IPS-18c (cell line): ENCODE results near the gene ZNF414.

Experiments used
- H3K4me3 ChIP-seq: 2 replicates; pipeline ENCODE4 v1.7.0; 2013; ENCODE audit warnings: low read depth, mild to moderate bottlenecking, low read length, moderate library complexity; ENCODE audit not compliant: insufficient read depth
- H3K9me3 ChIP-seq: one replicate; pipeline ENCODE4 v1.6.1; 2013; ENCODE audit warnings: mild to moderate bottlenecking, low read length, moderate library complexity; ENCODE audit not compliant: control insufficient read depth, insufficient read depth

ZNF414 gene

DNA sequence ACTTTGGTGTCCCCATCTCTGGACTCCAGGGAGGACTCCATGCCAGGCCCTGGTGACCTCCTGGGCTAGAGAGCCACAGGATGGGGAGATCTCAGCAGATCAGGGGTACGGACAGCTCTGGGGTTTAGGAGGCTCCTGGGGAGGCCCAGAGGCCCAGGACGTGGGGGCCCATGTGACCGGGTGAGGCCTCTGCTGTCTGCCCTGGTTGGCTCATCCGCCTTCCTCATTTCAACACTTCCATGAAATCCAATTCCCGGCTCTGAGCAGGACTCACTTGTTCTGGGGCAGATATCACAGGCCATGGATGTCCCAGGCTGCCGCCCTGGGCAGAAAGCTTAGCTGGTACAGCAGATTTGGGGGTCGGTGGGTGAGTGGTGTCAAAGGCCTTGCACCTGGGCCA, 10.5 kb downstream of the ZNF414 start:
- H3K4me3 ChIP-seq: no peak overlapping the region

DNA sequence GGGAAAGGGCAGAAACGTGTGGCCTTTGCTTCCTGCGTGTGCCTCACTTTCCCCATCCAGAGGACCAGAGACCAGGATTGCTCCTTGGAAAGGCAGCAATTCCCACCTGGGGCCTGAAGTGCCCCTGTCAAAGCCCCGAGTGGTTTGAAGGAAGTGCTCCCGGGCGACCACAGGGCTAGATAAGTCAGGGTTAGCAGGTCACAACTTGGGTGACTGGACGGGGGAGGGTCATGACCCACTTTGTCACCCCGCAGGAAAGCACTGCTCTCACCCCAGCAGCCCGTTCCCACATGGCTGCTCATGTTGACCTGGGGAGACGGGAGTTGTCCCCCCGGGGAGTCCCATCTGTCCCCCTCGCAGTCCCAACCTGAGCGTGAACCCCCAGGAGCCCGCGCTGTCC, 12.0 kb downstream of the ZNF414 start:
- H3K4me3 ChIP-seq: no peak overlapping the region
- no peaks in the 10 kb centered on the region for H3K9me3 ChIP-seq

More for the DNA sequence above, 10.5 kb downstream of the ZNF414 start:
- no peaks in the 10 kb centered on the region for H3K9me3 ChIP-seq

DNA sequence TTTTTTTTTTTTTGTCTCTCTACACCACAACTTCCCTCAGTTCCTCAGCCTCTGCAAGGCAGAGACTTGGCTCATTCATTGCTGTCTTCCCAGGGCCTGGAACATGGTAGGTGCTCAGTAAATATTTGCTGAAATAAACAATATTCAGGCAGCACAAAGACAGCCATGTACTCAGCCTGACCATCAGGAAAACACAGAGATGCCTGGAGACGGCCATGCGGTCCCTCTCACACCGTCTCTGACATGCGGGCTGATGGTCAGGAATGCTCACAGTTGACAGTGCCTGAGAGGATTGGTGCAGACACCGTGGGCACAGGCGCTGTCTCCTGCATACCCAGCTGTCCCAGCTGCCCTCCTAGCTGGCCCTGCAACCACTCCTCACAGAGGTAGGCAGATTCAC, 12.5 kb downstream of the ZNF414 start:
- Histone ChIP-seq H3K4me3 (no peak overlapping the region), H3K9me3 (no peaks in the 10 kb centered on the region)

DNA sequence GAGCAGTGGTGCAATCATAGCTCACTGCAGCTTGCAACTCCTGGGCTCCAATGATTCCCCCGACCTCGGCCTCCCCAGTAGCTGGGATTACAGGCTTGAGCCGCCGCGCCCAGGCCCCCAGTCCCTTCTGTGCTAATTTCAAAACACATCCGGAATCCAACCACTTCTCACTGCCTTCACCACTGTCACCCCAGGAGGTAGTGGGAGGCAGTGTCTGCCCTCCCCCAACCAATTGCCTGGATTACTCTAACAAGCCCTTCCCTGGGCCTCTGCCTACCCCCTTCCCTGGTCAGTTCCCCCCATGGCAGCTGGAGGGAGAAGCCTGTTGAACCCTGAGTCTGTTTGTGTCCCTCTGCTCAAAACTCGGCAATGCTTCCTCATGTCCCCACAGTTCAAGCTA, 13.8 kb downstream of the ZNF414 start:
- no peaks in the 10 kb centered on the region for H3K9me3 ChIP-seq
- H3K4me3 ChIP-seq: no peak overlapping the region

DNA sequence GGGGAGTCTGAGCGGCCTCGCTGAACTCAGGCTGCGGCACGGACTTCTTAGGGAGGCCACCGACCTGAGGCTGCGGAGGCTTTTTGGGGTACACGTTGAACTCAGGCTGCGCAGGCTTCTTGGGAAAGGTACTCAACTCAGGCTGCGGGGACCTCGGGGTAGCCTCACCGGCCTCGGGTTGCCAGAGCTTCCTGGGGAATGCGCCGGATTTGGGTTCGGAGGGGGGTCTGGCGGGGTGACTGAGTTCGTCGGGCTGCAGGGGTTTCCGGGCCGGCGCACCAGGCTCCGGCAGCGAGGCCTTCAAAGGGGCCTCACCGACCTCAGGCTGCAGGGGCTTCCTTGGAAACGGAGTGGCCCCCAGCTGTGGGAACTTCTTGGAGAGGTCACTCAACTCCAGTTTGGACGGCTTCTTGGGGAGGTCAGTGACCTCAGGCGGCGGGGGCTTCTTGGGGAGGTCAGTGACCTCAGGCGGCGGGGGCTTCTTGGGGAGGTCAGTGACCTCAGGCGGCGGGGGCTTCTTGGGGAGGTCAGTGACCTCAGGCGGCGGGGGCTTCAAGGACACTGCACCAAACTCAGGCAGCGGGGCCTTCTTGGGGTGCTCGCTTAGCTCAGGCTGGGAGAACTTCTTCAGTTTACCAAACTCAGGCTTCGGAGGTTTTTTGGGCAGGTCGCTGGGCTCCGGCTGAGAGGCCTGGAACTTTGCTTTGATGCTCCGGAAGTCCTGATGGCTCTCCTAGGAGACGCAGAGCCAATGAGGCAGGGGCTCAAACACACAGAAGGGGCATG, 14.7 kb downstream of the ZNF414 start:
- Histone ChIP-seq H3K4me3 (no peak overlapping the region), H3K9me3 (no peaks in the 10 kb centered on the region)

DNA sequence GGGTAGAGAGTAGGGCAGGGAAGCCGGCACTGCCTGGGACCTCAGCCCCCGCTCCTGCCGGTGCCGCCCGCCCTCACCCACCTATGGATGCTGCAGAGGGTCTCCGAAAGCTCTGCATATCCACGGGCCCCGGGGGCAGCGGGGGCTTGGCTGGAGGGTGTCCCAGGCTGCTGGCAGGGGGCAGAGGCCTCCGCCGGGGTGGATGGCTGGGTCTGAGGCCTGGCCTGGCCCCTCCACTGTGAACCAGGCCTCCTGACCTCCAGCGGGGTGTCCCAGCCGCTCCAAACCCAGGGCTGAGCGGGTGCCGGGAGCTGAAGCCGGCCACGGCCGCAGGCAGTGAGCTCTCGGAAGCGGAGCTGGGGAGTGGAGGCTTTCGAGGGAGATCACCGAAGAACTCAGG, 15.7 kb downstream of the ZNF414 start:
- no peaks in the 10 kb centered on the region for H3K9me3 ChIP-seq
- H3K4me3 ChIP-seq: no peak overlapping the region

DNA sequence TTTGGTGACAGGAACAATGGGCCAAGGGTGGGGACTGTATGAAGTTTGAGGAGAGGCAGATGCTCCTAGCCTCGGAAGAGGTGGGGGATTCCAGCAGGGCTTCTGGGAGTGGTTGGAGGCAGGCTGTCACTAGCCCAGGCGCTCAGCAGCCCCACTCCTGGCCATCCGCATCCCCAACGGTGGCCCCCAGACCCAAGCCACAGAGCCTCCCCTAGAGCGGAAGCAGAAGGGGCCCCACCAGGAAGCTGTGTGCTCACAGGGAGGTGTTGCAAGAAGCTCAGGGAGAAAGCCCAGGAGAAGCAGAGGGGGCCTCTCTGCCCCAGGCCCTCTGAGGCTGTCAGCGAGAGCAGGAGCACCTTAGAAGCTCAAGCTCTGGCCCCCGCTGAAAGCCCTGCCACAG, 19.8 kb downstream of the ZNF414 start:
- Histone ChIP-seq H3K9me3 (no peaks in the 10 kb centered on the region), H3K4me3 (no peak overlapping the region)

DNA sequence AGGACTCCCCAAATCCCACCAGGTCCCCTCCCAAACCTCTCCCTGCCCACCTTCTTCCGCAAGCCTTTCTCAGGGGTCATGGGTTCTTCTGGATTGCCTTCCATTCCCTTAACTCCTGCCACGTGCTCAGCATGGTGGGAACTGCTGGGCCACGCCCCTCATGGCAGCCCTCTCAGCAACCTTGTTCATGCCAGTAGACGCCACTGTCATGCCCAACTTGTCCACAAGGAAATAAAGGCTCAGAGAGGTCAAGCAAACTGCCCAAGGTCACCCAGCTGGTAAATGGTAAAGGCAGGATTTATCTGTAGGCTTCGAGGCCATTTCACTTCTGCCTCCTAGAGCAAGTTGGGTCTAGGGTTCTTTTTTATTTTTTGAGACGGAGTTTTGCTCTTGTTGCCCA, 22.4 kb downstream of the ZNF414 start:
- no peaks in the 10 kb centered on the region for H3K9me3 ChIP-seq
- H3K4me3 ChIP-seq: no peak overlapping the region

DNA sequence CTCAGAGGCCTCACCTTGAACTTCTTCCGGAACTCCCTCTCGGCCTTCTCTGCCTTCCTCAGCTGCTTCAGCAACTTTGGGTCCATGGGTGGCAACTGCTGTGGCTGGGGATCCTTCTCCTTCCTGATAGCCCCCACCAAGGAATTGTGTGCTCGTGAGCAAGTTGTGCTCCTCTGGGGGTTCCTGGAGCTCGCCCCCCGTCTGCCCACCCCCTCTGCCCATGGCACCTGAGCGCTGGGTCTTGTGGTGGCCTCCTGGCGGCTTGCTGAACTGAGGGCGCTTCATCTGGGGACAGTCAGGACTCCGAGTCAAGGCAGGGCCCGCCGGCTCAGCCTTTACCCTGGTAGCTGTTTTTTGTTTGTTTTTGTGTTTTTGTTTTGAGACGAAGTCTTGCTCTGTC, 23.1 kb downstream of the ZNF414 start:
- H3K9me3 ChIP-seq: no peaks in the 10 kb centered on the region

DNA sequence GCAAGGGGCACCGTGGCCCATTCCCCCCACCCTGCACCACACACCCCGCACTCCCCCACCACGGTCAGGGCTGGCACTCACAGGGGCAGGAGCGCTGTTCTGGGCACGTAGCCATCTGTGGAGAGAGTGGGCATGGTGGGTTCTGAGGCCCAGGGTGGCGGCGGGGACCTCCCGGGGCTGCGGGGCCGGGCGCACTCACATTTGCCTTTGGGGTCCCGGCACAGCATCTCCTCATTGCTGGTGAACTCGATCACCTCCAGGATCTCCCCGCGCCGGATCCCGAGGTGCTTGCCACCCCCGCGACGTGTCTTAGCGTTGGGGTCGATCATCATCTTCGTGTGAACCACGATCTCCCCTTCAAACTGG, 23.6 kb downstream of the ZNF414 start:
- Histone ChIP-seq H3K9me3 (no peaks in the 10 kb centered on the region), H3K4me3 (no peak overlapping the region)

More for the DNA sequence above, 23.1 kb downstream of the ZNF414 start:
- H3K4me3 ChIP-seq: no peak overlapping the region

DNA sequence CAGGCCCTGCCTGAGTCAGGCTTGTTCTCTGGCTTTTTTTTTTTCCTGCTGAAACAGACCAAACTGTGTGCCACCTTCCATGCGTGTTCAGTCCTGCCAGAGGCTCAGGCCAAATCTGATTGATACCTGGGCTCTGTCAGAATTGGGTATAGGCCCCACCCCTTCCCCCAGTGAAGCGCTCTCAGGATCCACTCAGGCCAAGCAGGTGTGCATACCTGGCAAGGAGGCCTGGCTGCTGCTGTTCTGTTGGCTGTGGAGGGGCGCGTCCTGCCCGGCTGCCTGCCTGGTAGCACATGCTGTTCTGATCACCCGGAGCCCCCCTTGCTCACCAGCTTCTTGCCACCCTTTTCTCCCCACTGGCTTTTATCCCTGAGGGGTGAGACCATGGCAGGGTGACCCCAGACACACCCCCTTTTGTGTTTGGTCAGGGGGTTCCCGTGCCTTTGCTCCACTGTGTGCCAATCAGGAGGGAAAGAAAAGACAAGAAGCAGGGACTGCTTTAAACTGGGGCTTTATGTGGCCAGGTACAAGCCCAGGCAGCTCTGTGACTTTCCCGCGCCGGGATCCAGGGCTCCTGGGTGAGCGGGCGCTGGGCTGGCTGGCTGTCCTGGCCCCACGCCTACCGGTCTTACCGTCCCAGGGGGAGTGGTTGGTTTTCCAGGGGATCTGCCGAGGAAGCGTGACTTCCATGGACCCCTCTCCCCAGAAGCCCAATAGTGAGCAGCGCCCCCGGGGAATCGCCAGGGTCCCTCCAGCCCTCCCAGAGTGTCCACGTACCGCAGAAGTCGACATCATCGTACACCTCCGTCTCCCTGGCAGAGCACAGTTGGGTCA, 24.2 kb downstream of the ZNF414 start:
- no peak overlapping the region for H3K4me3 ChIP-seq
- H3K9me3 ChIP-seq: no peaks in the 10 kb centered on the region

DNA sequence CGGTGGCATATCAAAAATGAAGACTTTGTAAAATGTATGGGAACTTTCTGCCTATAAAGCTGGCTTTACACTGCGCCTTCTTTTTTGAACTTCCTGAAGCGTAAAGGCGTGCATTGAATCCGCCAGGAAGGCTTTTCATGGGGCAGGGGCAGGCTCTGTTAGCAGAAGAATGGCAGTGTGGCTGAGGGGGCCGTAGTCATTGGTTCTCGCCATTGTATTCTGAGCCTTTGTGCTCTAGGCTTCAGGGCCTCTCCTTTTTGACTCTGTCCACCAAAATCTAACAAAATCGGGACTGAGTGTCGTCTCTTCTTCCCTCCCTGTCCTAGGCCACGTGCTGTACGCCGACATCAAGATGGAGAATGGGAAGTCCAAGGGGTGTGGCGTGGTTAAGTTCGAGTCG, 25.6 kb downstream of the ZNF414 start:
- H3K9me3 ChIP-seq: no peaks in the 10 kb centered on the region
- H3K4me3 ChIP-seq: no peak overlapping the region

DNA sequence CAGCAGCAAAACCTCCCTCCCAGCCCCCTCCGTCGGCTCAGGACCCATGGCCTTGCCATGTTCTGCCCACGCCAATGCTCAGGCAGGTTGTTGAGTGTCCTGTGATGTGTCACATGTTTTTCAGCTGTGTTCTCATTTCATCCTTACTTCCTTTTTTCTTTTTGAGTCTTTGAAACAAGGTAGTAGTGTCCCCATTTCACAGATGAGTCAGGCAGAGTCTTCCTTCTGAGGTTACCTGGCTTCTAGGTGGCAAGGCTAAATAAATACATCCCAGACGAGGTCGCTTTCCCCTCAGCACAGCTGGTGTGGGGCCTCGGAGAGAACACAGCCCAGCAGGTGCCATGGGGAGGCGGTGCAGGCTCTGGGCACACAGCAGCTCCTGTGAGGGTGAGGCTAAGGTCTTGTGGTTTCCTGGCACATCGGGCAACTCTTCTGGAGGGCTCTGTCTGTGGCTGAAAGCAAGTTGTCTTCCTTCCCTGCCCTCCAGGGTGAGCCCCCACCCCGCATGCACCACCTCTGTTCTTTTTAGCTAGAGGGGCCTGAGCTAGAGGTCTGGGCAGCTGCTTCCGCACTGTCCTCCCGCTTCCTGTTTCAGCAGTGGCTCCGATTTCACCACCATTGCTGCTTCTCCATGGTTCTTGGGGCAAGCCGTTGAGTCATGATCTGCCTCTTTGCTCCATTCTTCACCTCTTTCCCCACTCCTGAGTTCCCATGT, 26.7 kb downstream of the ZNF414 start:
- no peaks in the 10 kb centered on the region for H3K9me3 ChIP-seq
- no peak overlapping the region for H3K4me3 ChIP-seq

DNA sequence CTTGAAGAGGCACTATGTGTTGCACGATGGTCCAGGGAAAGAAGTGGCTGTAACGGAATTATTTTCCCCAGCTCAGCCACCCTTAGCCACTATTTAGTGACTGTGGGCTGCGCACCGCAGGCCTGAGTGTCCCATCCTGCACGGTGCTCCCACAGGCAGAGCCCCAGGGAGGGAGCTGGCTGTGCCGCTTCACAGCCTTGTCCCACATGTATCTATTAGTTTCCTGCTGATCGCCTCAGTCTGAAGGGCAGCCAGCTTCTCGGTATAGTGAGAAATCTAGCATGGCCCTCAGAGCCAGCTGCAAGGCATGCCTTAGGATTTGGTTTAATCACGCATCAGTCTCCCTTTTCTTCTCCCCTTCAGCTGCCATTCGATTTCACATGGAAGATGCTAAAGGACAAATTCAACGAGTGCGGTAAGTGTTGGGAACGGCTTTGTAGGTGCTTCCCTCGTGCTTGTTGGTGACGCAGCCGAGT, 27.3 kb downstream of the ZNF414 start:
- H3K4me3 ChIP-seq: no peak overlapping the region
- no peaks in the 10 kb centered on the region for H3K9me3 ChIP-seq

DNA sequence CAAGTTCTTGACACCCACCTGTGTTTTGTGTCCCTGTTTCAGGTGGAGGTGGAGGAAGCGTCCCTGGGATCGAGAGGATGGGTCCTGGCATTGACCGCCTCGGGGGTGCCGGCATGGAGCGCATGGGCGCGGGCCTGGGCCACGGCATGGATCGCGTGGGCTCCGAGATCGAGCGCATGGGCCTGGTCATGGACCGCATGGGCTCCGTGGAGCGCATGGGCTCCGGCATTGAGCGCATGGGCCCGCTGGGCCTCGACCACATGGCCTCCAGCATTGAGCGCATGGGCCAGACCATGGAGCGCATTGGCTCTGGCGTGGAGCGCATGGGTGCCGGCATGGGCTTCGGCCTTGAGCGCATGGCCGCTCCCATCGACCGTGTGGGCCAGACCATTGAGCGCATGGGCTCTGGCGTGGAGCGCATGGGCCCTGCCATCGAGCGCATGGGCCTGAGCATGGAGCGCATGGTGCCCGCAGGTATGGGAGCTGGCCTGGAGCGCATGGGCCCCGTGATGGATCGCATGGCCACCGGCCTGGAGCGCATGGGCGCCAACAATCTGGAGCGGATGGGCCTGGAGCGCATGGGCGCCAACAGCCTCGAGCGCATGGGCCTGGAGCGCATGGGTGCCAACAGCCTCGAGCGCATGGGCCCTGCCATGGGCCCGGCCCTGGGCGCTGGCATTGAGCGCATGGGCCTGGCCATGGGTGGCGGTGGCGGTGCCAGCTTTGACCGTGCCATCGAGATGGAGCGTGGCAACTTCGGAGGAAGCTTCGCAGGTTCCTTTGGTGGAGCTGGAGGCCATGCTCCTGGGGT, 28.2 kb downstream of the ZNF414 start:
- Histone ChIP-seq H3K4me3 (no peak overlapping the region), H3K9me3 (no peaks in the 10 kb centered on the region)

DNA sequence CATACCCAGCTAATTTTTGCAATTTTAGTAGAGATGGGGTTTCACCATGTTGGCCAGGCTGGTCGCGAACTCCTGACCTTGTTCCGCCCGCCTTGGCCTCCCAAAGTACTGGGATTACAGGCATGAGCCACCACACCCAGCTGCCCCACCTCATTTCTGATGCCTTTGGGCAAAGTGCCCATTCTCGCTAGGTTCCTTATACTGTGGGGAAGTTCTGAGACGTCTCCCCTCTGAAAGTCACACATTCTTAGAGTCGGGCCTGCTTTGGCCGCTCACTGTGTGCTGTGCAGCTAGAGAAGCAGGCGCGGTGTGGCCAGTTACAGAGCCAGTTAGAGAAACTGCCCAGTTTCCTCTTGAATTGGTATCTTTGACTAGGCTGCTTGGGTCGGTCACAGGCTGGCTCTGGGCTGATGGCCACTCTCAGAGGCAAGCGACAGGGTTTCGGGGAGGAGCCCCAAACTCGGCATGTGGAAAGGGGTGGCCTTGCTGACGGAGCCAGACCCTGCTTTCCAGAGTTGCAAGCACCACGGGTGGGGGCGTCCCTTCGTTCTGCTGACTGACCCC, 29.6 kb downstream of the ZNF414 start:
- Histone ChIP-seq H3K4me3 (no peak overlapping the region), H3K9me3 (no peaks in the 10 kb centered on the region)

DNA sequence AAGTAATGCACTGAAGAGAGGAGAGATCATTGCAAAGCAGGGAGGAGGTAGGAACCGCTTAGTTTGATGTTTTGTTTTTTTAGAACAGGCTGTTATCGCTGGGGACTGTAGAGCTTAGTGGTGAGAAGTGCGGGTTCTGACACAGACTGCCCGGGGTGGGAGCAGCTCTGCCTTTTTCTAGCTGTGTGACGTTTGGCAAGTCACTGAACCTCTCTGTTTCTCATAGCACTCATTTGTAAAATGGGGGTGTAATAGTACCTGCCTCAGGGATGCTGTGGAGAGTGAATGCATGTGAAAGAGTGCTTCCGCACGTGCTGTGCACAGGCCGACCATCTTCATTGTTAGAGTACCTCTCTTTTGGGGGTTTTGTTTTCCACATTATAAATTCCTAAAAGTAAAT, 30.8 kb downstream of the ZNF414 start:
- Histone ChIP-seq H3K9me3 (no peaks in the 10 kb centered on the region), H3K4me3 (no peak overlapping the region)
